ENCODE measurements around the gene EPB42.

EPB42 gene

GRCh38 chr15:43150191-43150929 is 70.5 kb downstream of the EPB42 start:
- Histone ChIP-seq H3K27me3 (replicated peaks; ENCODE audit: control insufficient read depth, insufficient read depth, low read length) (no peaks in the 10 kb centered on the region), H3K4me3 (replicated peaks; ENCODE audit: low read depth, low read length) (no peak overlapping the region), H3K36me3 (ENCODE audit: control insufficient read depth, insufficient read depth, low read length) (peaks cover 2% of the 10 kb centered on the region)
- DNase-seq (ENCODE audit: extremely low read depth, insufficient read length), result no peak
- TF ChIP-seq CTCF (IDR thresholded peaks at IDR 0.05; ENCODE audit: insufficient read depth, low read length, poor library complexity, severe bottlenecking), result no peak

Data from GM06990 (cell line).